Measurements from ENCODE around the gene ADGRE3.

The ADGRE3 gene

GRCh38 chr19:14677464-14677863 lies 2.8 kb upstream of the ADGRE3 start:
- Histone ChIP-seq H3K27me3 (ENCODE audit: insufficient read depth, low read depth) (peaks cover 26% of the 10 kb centered on the region; the same call in 1 of the 2 replicates), H4K20me1 (ENCODE audit: insufficient read depth) (no peaks in the 10 kb centered on the region), H3K79me2 (ENCODE audit: insufficient read depth, low read depth) (no peaks in the 10 kb centered on the region), H2AFZ (ENCODE audit: low read depth) (no peak overlapping the region), H3K4me2 (no peak overlapping the region), H3K4me1 (ENCODE audit: low read depth, poor library complexity, severe bottlenecking) (no peaks in the 10 kb centered on the region), H3K27ac (no peak overlapping the region), H3K4me3 (IDR thresholded peaks at IDR 0.05; ENCODE audit: insufficient read depth, low read depth, low read length) (no peak overlapping the region), H3K9ac (no peak overlapping the region), H3K36me3 (ENCODE audit: insufficient read depth) (no peaks in the 10 kb centered on the region)
- TF ChIP-seq, protein P1, sequence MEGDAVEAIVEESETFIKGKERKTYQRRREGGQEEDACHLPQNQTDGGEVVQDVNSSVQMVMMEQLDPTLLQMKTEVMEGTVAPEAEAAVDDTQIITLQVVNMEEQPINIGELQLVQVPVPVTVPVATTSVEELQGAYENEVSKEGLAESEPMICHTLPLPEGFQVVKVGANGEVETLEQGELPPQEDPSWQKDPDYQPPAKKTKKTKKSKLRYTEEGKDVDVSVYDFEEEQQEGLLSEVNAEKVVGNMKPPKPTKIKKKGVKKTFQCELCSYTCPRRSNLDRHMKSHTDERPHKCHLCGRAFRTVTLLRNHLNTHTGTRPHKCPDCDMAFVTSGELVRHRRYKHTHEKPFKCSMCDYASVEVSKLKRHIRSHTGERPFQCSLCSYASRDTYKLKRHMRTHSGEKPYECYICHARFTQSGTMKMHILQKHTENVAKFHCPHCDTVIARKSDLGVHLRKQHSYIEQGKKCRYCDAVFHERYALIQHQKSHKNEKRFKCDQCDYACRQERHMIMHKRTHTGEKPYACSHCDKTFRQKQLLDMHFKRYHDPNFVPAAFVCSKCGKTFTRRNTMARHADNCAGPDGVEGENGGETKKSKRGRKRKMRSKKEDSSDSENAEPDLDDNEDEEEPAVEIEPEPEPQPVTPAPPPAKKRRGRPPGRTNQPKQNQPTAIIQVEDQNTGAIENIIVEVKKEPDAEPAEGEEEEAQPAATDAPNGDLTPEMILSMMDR (conservative IDR thresholded peaks at IDR 0.05; ENCODE audit: low read depth, low read length) = no peak

- no peak overlapping the region for H3K27ac ChIP-seq
- H4K20me1 ChIP-seq (ENCODE audit: insufficient read depth) = no peaks in the 10 kb centered on the region
- no peaks in the 10 kb centered on the region for H3K36me3 ChIP-seq (ENCODE audit: insufficient read depth)
Measured at GRCh38 chr19:14676762-14677161, 2.1 kb upstream of the ADGRE3 start.

GRCh38 chr19:14673088-14673487 lies 1.6 kb downstream of the ADGRE3 start:
- Histone ChIP-seq H4K20me1 (ENCODE audit: insufficient read depth) (no peaks in the 10 kb centered on the region), H3K27me3 (ENCODE audit: insufficient read depth, low read depth) (peaks cover 31% of the 10 kb centered on the region; the same call in 1 of the 2 replicates), H2AFZ (ENCODE audit: low read depth) (no peak overlapping the region), H3K9ac (no peak overlapping the region), H3K4me1 (ENCODE audit: low read depth, poor library complexity, severe bottlenecking) (no peaks in the 10 kb centered on the region), H3K79me2 (ENCODE audit: insufficient read depth, low read depth) (no peaks in the 10 kb centered on the region), H3K36me3 (ENCODE audit: insufficient read depth) (no peaks in the 10 kb centered on the region), H3K4me3 (IDR thresholded peaks at IDR 0.05; ENCODE audit: insufficient read depth, low read depth, low read length) (no peak overlapping the region), H3K4me2 (no peak overlapping the region), H3K27ac (no peak overlapping the region)
- TF ChIP-seq, protein P1 (conservative IDR thresholded peaks at IDR 0.05; ENCODE audit: low read depth, low read length) = no peak

More at GRCh38 chr19:14676762-14677161, 2.1 kb upstream of the ADGRE3 start:
- Histone ChIP-seq H2AFZ (ENCODE audit: low read depth) (no peak overlapping the region), H3K79me2 (ENCODE audit: insufficient read depth, low read depth) (no peaks in the 10 kb centered on the region), H3K27me3 (ENCODE audit: insufficient read depth, low read depth) (peaks cover 23% of the 10 kb centered on the region; the same call in 1 of the 2 replicates), H3K4me3 (IDR thresholded peaks at IDR 0.05; ENCODE audit: insufficient read depth, low read depth, low read length) (no peak overlapping the region), H3K4me1 (ENCODE audit: low read depth, poor library complexity, severe bottlenecking) (no peaks in the 10 kb centered on the region), H3K9ac (no peak overlapping the region), H3K4me2 (no peak overlapping the region)
- TF ChIP-seq, protein P1 (conservative IDR thresholded peaks at IDR 0.05; ENCODE audit: low read depth, low read length) = no peak

- Histone ChIP-seq H3K4me1 (ENCODE audit: low read depth, poor library complexity, severe bottlenecking) (no peaks in the 10 kb centered on the region), H3K79me2 (ENCODE audit: insufficient read depth, low read depth) (no peaks in the 10 kb centered on the region), H2AFZ (ENCODE audit: low read depth) (no peak overlapping the region), H3K9ac (no peak overlapping the region), H3K27ac (no peak overlapping the region), H4K20me1 (ENCODE audit: insufficient read depth) (no peaks in the 10 kb centered on the region), H3K36me3 (ENCODE audit: insufficient read depth) (no peaks in the 10 kb centered on the region), H3K4me3 (IDR thresholded peaks at IDR 0.05; ENCODE audit: insufficient read depth, low read depth, low read length) (no peak overlapping the region), H3K4me2 (no peak overlapping the region), H3K27me3 (ENCODE audit: insufficient read depth, low read depth) (peaks cover 31% of the 10 kb centered on the region; the same call in 1 of the 2 replicates)
- TF ChIP-seq, protein P1 (conservative IDR thresholded peaks at IDR 0.05; ENCODE audit: low read depth, low read length) = no peak
Measured at GRCh38 chr19:14672188-14672872, 2.3 kb downstream of the ADGRE3 start.
